Neural progenitor cell (in vitro differentiated cells): Measurements from ENCODE around the gene PPA1.

Source experiments
- CTCF ChIP-seq: fragments of 200-600 bp; sonication (generic); IDR thresholded peaks from 2 replicates; pipeline ENCODE4 v1.5.1; 2017; ENCODE audit warnings: antibody characterized with exemption, mild to moderate bottlenecking
- EZH2 ChIP-seq: fragments of 200-600 bp; sonication (generic); IDR thresholded peaks from 2 replicates; pipeline ENCODE4 v1.6.1; 2017; ENCODE audit warnings: antibody characterized with exemption, mild to moderate bottlenecking, moderate library complexity
- EZH2phosphoT487 ChIP-seq: fragments of 200-600 bp; sonication (generic); IDR thresholded peaks from 2 replicates; pipeline ENCODE4 v1.6.1; 2017; ENCODE audit warnings: antibody characterized with exemption

- no peak for TF ChIP-seq CTCF
- TF ChIP-seq EZH2phosphoT487: no peak
- TF ChIP-seq EZH2: no peak
Observed at GRCh38 chr10:70188768-70189167, 44.5 kb downstream of the PPA1 start.
